GM18498 (cell line): Measurements from ENCODE around the gene NIP7.

Experiments
- ATAC-seq: cut with Tn5 transposase; IDR thresholded peaks from one replicate; pipeline ENCODE4 v1.9.1; 2021; ENCODE audit warnings: mild to moderate bottlenecking, moderate library complexity; ENCODE audit not compliant: unreplicated experiment

The NIP7 gene

DNA sequence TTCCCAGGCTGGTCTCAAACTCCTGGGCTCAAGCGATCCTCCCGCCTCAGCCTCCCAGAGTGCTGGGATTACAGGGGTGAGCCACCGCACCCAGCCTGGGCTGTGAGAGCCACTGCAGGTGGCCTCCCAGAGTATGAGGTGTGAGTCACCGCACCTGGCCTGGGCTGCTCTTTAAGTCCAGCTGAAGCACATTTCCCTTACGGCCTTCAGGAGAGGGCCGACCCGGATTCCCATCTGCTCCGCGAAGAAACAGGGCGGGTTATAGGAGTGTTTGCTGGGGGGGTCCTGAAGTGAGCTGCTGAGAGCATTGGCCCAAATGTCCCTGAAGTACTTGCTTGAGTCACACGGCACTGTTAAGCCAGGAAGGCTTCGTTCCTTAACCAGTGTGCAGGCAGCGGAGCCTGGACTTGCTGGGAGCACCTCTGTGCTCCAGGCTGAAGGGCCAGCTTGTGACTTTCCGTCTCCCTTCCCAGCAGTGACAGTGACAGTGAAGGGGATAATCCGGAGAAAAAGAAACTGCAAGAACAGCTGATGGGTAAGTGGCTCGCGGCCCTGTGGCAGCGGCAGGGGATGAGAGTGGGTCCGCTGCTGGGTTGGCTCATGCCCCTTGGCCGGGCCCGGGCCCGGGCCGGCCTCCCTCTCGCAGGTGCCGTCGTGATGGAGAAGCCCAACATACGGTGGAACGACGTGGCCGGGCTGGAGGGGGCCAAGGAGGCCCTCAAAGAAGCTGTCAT lies 21.2 kb upstream of the NIP7 start:
- ATAC-seq = no peak

DNA sequence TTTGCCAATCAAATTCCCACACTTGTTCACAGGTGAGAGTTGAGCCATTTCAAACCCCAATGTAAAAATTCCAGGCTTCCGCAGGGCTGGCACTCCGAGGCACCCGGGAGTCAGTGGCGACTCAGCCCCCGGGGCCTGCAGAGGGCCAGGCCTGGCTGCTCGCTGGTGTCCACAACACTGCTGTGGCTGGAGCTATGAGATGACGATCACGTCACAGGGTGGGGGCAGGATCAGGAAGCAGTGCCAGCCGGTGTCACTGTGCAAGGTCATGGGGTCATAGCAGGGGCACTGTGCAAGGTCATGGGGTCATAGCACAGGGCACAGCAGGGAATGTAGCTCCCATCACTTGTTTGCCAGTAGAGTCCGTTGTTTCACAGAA lies 20.7 kb upstream of the NIP7 start:
- ATAC-seq = no peak

DNA sequence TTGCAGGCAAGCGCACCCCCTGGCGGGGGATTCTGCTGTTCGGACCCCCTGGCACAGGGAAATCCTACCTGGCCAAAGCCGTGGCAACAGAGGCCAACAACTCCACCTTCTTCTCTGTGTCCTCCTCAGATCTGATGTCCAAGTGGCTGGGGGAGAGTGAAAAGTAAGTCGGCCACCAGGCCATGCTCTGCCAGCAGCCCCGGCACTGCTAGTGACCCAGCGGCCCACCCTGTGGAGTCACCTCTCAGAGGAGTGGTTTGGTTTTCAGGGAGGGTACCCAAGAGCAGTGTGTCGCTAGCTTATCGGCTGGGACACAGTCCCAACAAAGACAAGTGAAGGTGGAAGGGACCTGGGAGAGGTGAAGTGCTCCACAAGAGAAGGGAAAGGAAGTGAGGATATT lies 20.2 kb upstream of the NIP7 start:
- ATAC-seq = no peak

DNA sequence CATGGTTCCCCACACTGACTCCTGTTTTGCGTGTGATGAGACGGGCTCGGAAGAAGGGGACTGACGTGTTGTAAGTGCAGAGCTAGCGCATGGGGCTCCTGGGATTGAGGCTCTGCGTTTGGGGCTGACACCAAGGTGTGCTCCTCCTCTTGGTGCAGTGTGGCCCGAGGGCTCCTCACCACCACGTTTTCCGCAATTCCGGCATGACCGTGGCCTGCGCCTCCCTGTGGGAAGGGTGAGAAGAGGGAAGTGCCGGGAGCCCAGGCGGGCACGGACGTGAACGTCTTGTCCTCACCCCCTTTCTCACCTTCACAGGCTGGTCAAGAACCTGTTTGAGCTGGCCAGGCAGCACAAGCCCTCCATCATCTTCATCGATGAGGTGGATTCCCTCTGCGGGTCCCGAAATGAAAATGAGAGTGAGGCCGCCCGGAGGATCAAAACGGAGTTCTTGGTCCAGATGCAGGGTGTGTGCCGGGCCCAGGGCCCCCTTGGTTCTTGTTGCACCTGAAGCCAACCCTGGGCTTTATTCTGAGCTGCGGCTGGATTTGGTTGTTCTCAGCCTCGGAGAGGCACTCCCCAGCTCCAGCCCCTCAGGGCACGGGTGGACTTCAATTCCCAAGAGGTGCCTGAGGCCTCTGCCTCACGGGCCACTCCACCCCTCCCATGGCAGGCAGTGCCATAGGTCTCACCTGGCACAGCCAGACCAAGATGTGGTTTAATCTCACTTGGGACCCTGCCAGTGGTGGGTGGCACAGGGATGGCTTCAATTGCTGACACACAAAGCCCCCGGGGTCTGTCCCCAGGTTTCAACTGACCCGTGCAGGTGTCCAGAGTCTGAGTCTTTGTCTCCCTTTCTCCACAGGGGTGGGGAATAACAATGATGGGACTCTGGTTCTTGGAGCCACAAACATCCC lies 19.5 kb upstream of the NIP7 start:
- ATAC-seq = no peak

DNA sequence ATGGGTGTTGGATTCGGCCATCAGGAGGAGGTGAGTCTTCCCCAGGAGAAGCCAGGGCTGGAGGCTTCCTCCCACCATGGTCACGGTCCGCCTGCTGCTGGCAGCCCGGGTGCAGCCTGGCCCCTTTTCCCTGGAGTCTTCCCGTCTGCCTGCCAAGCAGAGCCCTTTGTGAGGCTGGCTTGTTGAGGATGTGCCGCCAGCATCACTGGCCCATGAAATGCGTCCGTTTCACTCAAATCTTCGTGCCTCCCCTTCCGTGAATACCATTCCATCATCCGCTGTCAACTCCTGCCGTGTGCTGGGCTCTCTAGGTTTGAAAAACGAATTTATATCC lies 18.9 kb upstream of the NIP7 start:
- ATAC-seq = no peak

DNA sequence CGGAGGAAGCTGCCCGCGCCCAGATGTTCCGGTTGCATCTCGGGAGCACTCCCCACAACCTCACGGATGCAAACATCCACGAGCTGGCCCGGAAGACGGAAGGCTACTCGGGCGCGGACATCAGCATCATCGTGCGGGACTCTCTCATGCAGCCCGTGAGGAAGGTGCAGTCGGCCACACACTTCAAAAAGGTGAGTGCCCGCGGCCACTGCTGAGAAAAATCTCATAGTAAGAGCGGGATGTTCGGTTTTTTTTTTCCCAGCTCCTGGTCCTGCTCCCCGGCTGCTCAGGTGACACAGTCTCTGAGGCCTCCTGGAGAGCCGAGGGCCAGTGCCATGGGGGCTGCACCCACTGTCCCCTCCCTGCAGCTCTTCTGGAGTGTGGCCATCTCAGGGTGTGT lies 18.5 kb upstream of the NIP7 start:
- ATAC-seq = no peak

DNA sequence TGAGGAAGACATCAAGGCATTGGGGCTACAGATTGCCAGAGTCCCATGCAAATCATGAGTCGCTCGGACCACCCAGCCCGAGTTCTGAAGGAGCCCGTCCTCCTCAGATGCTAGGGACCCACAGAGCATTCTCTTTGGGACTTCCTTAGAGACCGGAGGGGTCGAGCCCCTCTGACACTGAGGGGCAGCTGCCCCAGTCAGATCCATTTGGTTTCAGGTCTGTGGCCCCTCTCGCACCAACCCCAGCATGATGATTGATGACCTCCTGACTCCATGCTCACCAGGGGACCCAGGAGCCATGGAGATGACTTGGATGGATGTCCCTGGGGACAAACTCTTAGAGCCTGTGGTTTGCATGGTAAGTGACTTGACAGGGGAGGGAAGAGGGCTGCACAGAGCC lies 17.2 kb upstream of the NIP7 start:
- ATAC-seq = no peak

DNA sequence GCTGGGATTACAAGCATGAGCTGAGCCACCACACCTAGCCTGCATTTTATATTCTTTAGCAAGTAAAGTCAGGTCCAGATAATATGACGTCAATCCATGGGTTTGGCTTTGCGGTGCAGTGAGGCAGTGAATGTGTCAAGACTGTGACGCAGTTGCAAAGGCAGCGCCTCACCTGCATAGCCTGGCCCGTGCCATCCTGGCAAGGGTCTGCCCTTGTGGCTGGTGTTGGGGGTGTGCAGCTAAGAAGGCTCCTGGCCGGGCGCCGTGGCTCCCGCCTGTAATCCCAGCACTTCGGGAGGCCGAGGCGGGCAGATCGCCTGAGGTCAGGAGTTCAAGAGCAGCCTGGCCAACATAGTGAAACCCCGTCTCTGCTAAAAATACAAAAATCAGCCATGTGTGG lies 16.2 kb upstream of the NIP7 start:
- ATAC-seq = no peak

DNA sequence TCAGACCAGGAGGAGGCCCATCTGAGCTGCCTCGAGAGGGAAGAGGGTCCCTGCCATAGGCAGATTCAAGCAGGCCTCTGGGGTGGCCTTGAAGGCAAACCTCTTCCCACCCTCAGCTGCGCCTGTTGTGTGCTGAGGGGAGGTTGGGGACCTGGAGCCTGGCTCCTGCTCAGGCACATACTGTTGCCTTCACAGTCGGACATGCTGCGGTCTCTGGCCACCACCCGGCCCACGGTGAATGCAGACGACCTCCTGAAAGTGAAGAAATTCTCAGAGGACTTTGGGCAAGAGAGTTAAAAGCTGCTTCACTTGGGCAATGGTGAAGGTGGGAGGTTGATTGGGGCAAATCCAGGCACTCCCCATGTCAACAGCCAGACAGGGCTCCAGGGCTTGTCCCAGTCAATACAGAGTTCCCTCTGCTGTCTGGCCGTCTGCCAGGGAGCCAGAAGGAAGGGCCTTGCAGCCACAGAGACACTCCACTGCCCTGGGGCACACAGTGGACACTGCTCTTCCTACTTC lies 15.5 kb upstream of the NIP7 start:
- no peak for ATAC-seq

DNA sequence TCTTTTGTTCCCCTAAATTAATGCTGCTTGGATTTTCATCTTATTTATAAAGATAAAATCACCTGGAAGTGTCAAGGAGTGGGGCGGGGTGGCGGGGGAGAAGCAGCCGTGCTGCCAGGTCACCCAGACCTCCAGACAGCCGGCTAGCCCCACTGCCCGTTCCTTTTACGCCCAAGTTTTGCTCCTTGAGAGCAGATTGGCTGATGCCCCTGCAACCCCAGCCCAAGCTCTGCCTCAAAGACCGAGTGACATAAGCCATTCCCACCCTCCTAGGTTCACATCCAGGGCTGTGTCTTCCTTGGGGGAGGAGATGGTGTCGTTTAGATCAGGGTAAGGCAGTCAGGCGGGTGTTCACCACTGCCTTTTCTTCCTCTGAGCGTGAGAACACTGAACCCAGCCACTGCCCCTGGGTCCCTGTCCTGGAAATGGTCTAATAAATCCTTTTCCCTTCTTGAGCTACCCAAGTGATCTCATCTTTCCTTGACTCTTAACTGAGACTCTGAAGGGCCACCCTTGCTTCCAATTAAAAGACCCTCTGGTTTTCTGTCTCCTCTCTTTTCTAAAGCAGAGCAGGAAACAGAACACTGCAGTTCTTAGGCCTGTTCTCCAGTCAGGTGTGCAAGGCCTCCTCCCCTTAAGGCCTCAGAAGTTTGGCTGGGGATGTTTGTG lies 14.9 kb upstream of the NIP7 start:
- no peak for ATAC-seq

DNA sequence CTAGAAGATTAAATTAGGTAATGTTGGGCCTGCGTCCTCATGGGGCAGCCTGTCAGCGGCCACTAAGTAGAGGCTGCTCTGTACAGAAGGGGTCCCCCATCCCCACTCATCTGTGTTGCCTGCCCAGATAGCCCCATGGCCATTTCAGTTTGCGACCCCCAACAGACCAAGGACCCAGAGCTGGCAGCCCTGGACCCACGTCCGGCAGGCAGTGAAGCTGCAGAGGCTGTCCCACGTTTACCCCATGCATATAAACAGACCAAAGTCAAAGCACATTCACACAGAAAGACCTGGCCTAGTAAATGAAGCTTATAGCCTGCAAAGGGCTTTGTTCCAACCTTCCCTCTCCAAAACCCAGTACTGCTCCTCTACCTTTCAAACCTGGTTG lies 13.8 kb upstream of the NIP7 start:
- no peak for ATAC-seq

DNA sequence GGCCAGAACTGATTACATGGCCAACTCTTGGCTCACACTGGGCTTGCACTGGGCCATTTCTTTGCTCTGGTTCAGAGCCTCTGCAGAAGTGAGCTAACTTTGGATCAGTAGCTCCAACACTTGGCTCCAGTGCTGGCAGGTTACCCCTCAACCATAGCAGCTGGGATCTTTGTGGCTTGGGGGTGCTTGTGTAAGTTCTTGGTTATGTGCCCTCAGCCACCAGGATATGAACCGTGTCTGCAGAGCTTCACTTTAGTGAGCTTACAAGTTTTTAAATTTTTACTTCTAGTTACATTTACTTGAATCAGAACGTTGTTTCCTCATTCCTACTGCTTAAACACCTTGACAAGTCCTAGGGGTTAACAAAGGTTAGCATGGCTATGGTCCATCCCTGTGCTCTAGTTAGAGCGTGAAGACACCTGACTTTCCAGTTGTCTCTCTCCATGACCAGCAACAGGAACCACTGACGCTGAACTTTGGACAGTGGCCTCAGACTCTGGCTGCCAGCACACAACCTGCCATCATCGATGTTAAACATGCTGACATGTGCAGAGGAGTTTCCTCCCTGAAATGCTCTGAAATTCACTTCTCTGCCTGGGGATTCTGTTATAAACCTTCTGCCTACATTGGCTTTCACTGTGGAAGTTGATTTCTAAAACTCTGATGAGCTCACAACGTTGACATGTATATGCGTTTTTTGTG lies 13.2 kb upstream of the NIP7 start:
- ATAC-seq = no peak

DNA sequence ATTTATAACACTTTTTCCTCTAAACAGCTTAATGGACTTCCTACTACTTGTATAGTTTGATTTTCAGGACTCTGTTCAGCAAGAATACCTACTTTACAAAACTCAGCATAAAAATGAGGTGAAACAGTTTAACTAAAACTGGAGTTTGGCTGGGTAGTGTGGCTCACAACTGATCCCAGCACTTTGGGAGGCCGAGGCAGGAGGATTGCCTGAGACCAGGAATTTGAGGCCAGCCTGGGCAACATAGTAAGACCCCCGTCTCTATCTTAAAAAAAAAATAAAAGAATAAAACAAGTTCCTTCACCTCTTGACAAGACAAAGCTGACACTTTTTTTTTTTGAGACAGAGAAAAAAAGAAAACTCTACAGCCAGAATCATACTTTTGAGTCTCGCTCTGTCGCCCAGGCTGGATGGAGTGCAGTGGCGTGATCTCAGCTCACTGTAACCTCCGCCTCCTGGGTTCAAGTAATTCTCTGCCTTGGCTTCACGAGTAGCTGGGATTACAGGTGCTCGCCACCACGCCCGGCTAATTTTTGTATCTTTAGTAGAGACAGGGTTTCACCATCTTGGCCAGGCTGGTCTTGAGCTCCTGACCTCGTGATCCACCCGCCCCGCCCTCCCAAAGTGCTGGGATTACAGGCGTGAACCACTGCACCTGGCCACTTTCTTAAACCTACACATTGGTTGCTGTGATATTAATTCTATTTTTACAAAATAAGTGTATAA lies 11.8 kb upstream of the NIP7 start:
- no peak for ATAC-seq

DNA sequence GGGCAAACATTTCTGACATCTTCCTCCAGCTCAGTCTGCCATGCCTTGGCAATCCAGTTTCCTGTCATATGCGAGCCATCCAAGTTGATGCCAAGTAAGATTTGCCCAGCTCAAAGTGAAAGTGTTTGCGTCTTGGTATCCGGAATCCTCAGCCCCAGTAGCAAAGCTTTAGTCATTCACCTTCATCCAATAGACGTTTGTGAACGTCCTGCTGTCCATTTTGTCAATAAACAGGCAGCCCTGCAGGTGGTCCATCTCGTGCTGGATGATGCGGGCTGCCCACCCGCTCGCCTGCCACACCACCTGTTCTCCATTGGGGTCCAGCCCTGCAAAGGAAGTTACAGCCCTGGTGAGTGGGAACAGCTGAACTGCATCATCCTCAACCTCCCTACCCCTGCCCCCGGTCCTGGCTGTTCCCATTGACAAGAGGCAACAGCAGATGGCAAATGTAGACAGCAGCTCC lies 10.7 kb upstream of the NIP7 start:
- no peak for ATAC-seq

DNA sequence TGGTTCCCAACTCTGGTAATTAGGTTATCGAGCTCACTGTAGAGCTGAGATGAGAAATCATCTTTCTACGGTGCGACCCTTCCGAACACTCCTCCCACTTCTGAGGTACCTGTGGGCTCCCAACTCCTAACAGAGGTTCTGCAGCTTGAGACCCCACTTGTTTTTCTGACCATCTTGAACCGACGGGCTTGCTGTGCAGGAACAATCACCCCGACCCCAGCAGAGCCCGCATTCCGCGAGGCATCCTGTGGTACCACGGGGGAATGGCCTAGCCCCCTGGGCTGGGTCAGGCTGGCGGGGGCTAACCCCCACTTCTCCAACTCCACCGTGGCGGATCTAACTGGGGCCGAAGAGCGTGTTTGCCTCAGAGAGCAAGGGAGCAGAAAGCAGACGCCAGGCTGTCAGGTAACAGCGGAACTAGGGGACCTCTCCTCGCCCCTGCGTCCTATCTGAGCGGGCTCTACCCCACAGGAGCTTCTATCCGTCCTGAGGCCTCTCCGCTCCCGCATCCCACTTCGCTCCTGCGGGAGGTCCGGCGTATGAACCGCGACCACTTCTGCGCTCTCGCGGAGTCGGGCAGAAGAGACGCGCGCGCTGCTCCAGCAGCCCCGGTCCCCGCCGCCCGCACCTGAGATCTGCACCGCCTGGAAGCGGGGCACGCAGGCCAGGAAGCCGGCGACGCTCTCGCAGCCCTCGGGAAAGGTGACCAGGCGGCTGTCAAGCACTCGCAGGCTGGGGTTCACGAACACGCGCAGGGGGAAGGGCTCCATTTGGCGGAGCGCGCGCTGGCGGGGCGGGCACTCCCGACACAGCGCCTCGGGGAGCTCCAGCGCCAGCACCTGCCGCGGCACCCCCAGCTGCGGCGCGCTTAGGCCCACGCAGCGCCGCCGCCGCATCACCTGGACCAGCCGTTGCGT lies 9.9 kb upstream of the NIP7 start:
- ATAC-seq = peak; percentile 39

DNA sequence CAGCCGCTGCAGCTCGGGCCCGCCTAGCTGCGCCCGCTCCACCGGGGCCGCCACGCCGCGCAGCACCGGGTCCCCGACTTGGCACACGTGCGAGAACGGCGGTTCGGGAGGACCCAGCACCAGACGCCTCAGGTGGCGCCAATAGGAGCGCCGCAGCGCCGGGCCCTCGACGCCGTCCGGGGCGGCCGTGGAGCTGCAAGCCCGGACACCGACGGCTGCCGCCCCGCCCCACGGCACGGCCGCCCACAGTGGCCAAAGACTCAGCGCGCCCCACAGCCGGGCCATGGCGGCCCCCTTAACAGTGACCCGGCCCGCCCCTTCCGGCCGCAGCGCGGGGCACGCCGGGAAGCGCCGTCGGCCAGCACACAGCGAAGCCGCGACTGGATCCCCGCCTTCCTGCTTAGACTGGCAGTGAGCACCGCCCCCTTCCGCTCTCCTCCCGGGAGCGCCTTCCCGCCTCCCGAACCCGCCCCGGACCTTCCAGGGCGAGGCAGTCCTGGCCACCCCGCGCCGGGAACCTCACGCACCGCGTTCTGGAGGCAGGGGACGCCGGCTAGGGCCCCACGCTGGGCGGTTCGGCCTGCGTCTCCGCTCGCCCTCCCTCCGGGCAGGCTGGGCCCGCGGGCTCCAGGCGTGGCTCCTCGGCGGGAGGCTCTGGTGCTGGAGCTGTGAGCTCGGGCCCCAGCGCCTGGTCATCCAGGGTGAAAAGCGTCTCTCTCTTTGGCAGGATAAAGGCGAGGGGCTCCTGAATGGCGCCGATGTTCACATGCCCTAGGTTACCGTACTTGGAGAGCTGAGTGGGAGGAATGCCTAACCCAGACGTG lies 9.1 kb upstream of the NIP7 start, which contains the start of gene PDF:
TSS of gene PDF (minus strand) at position 303 of the 824 bp plus-strand sequence. CDS start at position 285, 18 bp downstream.
- peak; percentile 95 for ATAC-seq

DNA sequence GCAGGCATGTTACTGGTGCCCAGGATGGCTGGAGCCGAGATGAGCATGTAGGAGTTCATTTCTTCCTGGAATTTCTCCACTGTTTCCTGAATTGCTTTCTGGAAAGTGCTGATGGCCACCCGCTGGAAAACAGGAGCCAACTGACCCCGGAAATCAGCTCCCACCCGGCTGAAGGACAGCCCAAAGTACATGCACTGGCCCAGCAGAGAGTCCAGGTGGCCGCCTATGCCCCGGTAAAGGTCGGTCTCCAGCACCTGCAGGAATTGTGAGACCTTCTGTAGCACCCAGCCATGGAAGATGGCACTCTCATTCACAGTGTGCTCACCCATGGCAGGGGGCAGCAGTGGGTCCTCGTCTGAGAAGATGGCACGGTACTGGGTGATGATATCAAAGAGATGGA lies 4.9 kb upstream of the NIP7 start:
- ATAC-seq = no peak

DNA sequence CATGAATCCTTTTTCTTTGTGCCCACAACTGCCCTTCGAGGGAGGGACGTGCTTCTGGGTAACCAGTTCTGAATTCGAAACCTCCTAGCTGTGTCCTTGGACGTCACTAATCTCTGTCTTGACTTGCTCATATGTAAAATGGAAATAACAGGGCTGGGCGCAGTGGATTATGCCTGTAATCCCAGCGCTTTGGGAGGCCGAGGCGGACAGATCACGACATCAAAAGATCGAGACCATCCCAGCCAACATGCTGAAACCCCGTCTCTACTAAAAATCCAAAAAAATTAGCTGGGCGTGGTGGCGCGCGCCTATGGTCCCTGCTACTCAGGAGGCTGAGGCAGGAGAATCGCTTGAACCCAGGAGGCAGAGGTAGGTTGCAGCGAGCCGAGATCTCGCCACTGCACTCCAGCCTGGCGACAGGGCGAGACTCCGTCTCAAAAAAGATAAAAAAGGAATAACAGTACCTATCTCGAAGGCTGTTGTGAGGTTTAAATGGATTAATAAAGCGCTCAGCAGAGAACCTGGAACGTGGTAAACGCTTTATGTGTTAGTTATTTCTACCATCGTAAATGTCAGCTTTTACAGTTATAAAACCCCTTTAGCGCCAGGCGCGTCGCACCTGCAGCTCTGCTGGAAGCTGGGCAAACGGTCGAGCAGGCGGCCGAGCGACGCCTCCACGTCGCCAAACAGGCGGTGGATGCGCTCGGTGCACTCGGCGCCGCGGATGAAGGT lies 849 bp upstream of the NIP7 start:
- no peak for ATAC-seq
